GM19035 (cell line): Measurements from ENCODE around the gene SRSF11.

Experiments used
- ATAC-seq: cut with Tn5 transposase; IDR thresholded peaks from one replicate; pipeline ENCODE4 v1.9.1; 2021; ENCODE audit not compliant: unreplicated experiment

The SRSF11 gene

GRCh38 chr1:70220517-70221237, 503 bp upstream of the SRSF11 start:
- ATAC-seq, result peak; percentile 6

GRCh38 chr1:70222716-70223235, 1.6 kb downstream of the SRSF11 start:
- ATAC-seq, result no peak

- no peak for ATAC-seq
Measured at GRCh38 chr1:70224954-70225353, 3.8 kb downstream of the SRSF11 start.

- no peak for ATAC-seq
Measured at GRCh38 chr1:70227439-70227838, 6.3 kb downstream of the SRSF11 start.

GRCh38 chr1:70228670-70229069, 7.5 kb downstream of the SRSF11 start:
- ATAC-seq, result no peak

- ATAC-seq, result no peak
Measured at GRCh38 chr1:70231475-70231874, 10.3 kb downstream of the SRSF11 start.

- ATAC-seq, result no peak
Measured at GRCh38 chr1:70234733-70235132, 13.6 kb downstream of the SRSF11 start.

- no peak for ATAC-seq
Measured at GRCh38 chr1:70239940-70240339, 18.8 kb downstream of the SRSF11 start.

GRCh38 chr1:70247122-70247521, 25.9 kb downstream of the SRSF11 start:
- no peak for ATAC-seq

- no peak for ATAC-seq
Measured at GRCh38 chr1:70247768-70248167, 26.6 kb downstream of the SRSF11 start.

- no peak for ATAC-seq
Measured at GRCh38 chr1:70248729-70249128, 27.5 kb downstream of the SRSF11 start.

GRCh38 chr1:70256664-70257063, 35.5 kb downstream of the SRSF11 start:
- no peak for ATAC-seq

GRCh38 chr1:70264839-70265238, 43.7 kb downstream of the SRSF11 start:
- no peak for ATAC-seq

- no peak for ATAC-seq
Measured at GRCh38 chr1:70265946-70266345, 44.8 kb downstream of the SRSF11 start.

GRCh38 chr1:70277875-70278274, 56.7 kb downstream of the SRSF11 start:
- no peak for ATAC-seq

GRCh38 chr1:70278710-70279109, 57.5 kb downstream of the SRSF11 start:
- no peak for ATAC-seq

GRCh38 chr1:70284366-70284765, 63.2 kb downstream of the SRSF11 start:
- ATAC-seq, result no peak

GRCh38 chr1:70286453-70286852, 65.3 kb downstream of the SRSF11 start:
- ATAC-seq, result no peak

GRCh38 chr1:70288166-70288565, 67.0 kb downstream of the SRSF11 start:
- no peak for ATAC-seq

- no peak for ATAC-seq
Measured at GRCh38 chr1:70290218-70290617, 69.0 kb downstream of the SRSF11 start.

GRCh38 chr1:70293186-70293843, 72.1 kb downstream of the SRSF11 start:
- no peak for ATAC-seq

GRCh38 chr1:70295749-70296148, 74.6 kb downstream of the SRSF11 start:
- ATAC-seq, result no peak
